ENCODE results near the gene CCR4. TPM values are rescaled to one million over a fixed set of nuclear protein-coding genes. Genes with fewer than 3 reads are reported as not detected.
"Not testable (repeated sequence)": the region's sequence is repeated elsewhere in the genome, so short reads cannot be mapped to it uniquely, and the experiment has no call there.

Gene CCR4
- total RNA-seq, 5 donors from 2014 or later (not counting 1 experiment from before 2014, with no cell fraction given): 37.4 to 85.4 (median 74.8) TPM

- Mint-ChIP-seq H3K4me3 (no peak overlapping the region), H3K36me3 (no peaks in the 10 kb centered on the region), H3K4me1 (peaks cover 19 to 33% (median 24%) of the 10 kb centered on the region in 3 donors), H3K27me3 (no peaks in the 10 kb centered on the region), H3K9me3 (no peaks in the 10 kb centered on the region), H3K27ac (no peak overlapping the region)
- no peaks in the 10 kb centered on the region for H3K36me3 ChIP-seq (ENCODE audit: control insufficient read depth in 2 of 2, extremely low read depth in 1 of 2, insufficient read depth in 1 of 2, low read length in 1 of 2)
- ChIA-PET POLR2A (interaction anchor here (0.6 to 0.7 kb wide), 2 partner anchors 857 to 1719 kb away, joined by 4 read pairs; no protein-coding TSS in a partner anchor), CTCF (interaction anchor here in 1 of 2 donors (0.6 kb wide), 1 partner anchor 26 kb away, joined by 3 read pairs; no protein-coding TSS in a partner anchor)
- DNase-seq (no peak), ATAC-seq (replicated peaks in 1 of 4) (no peak)
- H3K27ac ChIP-seq (ENCODE audit: low read length): no peak overlapping the region
- no peak overlapping the region for H3K4me3 ChIP-seq (ENCODE audit: control insufficient read depth in 1 of 2, extremely low read depth in 1 of 2, low read length in 1 of 2)
- peaks cover 2 to 27% of the 10 kb centered on the region in 2 experiments for H3K4me1 ChIP-seq (ENCODE audit: control insufficient read depth in 1 of 2, extremely low read depth in 1 of 2, insufficient read depth in 2 of 2, low read length in 2 of 2)
- WGBS (ENCODE audit: insufficient coverage): 65% methylated on average over 2 of the region's 5 CpGs
- H3K9me3 ChIP-seq: no peaks in the 10 kb centered on the region
- H3K27me3 ChIP-seq (replicated peaks in 1 of 2; ENCODE audit: control insufficient read depth in 2 of 2, extremely low read depth in 1 of 2, insufficient read depth in 2 of 2, low read length in 1 of 2): no peaks in the 10 kb centered on the region
Observed at GRCh38 chr3:32978331-32978730, 26.9 kb downstream of the CCR4 start.

- Histone ChIP-seq H3K27me3 (replicated peaks in 1 of 2; ENCODE audit: control insufficient read depth in 2 of 2, extremely low read depth in 1 of 2, insufficient read depth in 2 of 2, low read length in 1 of 2) (no peaks in the 10 kb centered on the region), H3K4me1 (ENCODE audit: control insufficient read depth in 1 of 2, extremely low read depth in 1 of 2, insufficient read depth in 2 of 2, low read length in 2 of 2) (peaks cover 0 to 6% of the 10 kb centered on the region in 2 experiments), H3K36me3 (ENCODE audit: control insufficient read depth in 2 of 2, extremely low read depth in 1 of 2, insufficient read depth in 1 of 2, low read length in 1 of 2) (no peaks in the 10 kb centered on the region), H3K4me3 (ENCODE audit: control insufficient read depth in 1 of 2, extremely low read depth in 1 of 2, low read length in 1 of 2) (no peak overlapping the region), H3K27ac (ENCODE audit: low read length) (no peak overlapping the region), H3K9me3 (no peaks in the 10 kb centered on the region)
- CTCF ChIA-PET: no interaction called here
- Mint-ChIP-seq H3K27ac (no peak overlapping the region), H3K27me3 (no peaks in the 10 kb centered on the region), H3K36me3 (no peaks in the 10 kb centered on the region), H3K4me3 (no peak overlapping the region), H3K9me3 (no peaks in the 10 kb centered on the region), H3K4me1 (peaks cover 9 to 12% (median 9%) of the 10 kb centered on the region in 3 donors)
- ATAC-seq (replicated peaks in 1 of 4): no peak
- no peak for DNase-seq
- POLR2A ChIA-PET: no interaction called here
Observed at GRCh38 chr3:32983124-32983523, 31.7 kb downstream of the CCR4 start.

GRCh38 chr3:32984918-32985317 is 33.5 kb downstream of the CCR4 start:
- H3K27ac ChIP-seq (ENCODE audit: low read length); H3K27ac Mint-ChIP-seq; H3K4me1 ChIP-seq (ENCODE audit: control insufficient read depth in 1 of 2, extremely low read depth in 1 of 2, insufficient read depth in 2 of 2, low read length in 2 of 2); H3K36me3 Mint-ChIP-seq; H3K9me3 Mint-ChIP-seq; DNase-seq; H3K4me3 Mint-ChIP-seq; ATAC-seq (replicated peaks in 1 of 4); H3K4me3 ChIP-seq (ENCODE audit: control insufficient read depth in 1 of 2, extremely low read depth in 1 of 2, low read length in 1 of 2); H3K27me3 ChIP-seq (replicated peaks in 1 of 2; ENCODE audit: control insufficient read depth in 2 of 2, extremely low read depth in 1 of 2, insufficient read depth in 2 of 2, low read length in 1 of 2); H3K9me3 ChIP-seq; CTCF ChIA-PET; H3K36me3 ChIP-seq (ENCODE audit: control insufficient read depth in 2 of 2, extremely low read depth in 1 of 2, insufficient read depth in 1 of 2, low read length in 1 of 2); H3K27me3 Mint-ChIP-seq: not testable (repeated sequence)
- peaks cover 10 to 27% (median 21%) of the 10 kb centered on the region in 3 donors for H3K4me1 Mint-ChIP-seq
- 100% methylated on average over 1 of the region's 3 CpGs for WGBS (ENCODE audit: insufficient coverage)
- POLR2A ChIA-PET: interaction anchor here in 1 of 2 donors (0.6 kb wide), 1 partner anchor 32 kb away, joined by 4 read pairs; no protein-coding TSS in a partner anchor

GRCh38 chr3:32989171-32989570 is 37.7 kb downstream of the CCR4 start:
- no peaks in the 10 kb centered on the region for H3K9me3 Mint-ChIP-seq
- H3K4me3 ChIP-seq (ENCODE audit: control insufficient read depth in 1 of 2, extremely low read depth in 1 of 2, low read length in 1 of 2): no peak overlapping the region
- ChIA-PET CTCF (interaction anchor here in 1 of 2 donors (1.0 kb wide), 1 partner anchor 85 kb away, joined by 3 read pairs; no protein-coding TSS in a partner anchor), POLR2A (interaction anchor here in 1 of 2 donors (1.4 kb wide), 2 partner anchors 10 to 16 kb away, joined by 3 to 11 read pairs; no protein-coding TSS in a partner anchor)
- no peak overlapping the region for H3K27ac ChIP-seq (ENCODE audit: low read length)
- no peaks in the 10 kb centered on the region for H3K36me3 Mint-ChIP-seq
- ATAC-seq (replicated peaks in 1 of 4) (peak in 1 of 4 experiments; percentile 44), DNase-seq (no peak)
- H3K27me3 ChIP-seq (replicated peaks in 1 of 2; ENCODE audit: control insufficient read depth in 2 of 2, extremely low read depth in 1 of 2, insufficient read depth in 2 of 2, low read length in 1 of 2): no peaks in the 10 kb centered on the region
- 60% methylated on average over 1 of the region's 6 CpGs for WGBS (ENCODE audit: insufficient coverage)
- peak overlapping the region; percentile 62 to 68 for H3K27ac Mint-ChIP-seq
- peaks cover 6 to 10% of the 10 kb centered on the region in 2 experiments for H3K4me1 ChIP-seq (ENCODE audit: control insufficient read depth in 1 of 2, extremely low read depth in 1 of 2, insufficient read depth in 2 of 2, low read length in 2 of 2)
- H3K27me3 Mint-ChIP-seq: no peaks in the 10 kb centered on the region
- no peaks in the 10 kb centered on the region for H3K9me3 ChIP-seq
- H3K4me3 Mint-ChIP-seq: no peak overlapping the region
- no peaks in the 10 kb centered on the region for H3K36me3 ChIP-seq (ENCODE audit: control insufficient read depth in 2 of 2, extremely low read depth in 1 of 2, insufficient read depth in 1 of 2, low read length in 1 of 2)
- peaks cover 29 to 46% (median 33%) of the 10 kb centered on the region in 3 donors for H3K4me1 Mint-ChIP-seq

GRCh38 chr3:32990116-32990515 is 38.7 kb downstream of the CCR4 start:
- DNase-seq (no peak), ATAC-seq (replicated peaks in 1 of 4) (no peak)
- no CpG with 5 or more reads among the region's 2 CpGs for WGBS (ENCODE audit: insufficient coverage)
- Histone ChIP-seq H3K27ac (ENCODE audit: low read length) (no peak overlapping the region), H3K4me1 (ENCODE audit: control insufficient read depth in 1 of 2, extremely low read depth in 1 of 2, insufficient read depth in 2 of 2, low read length in 2 of 2) (peaks cover 6 to 10% of the 10 kb centered on the region in 2 experiments), H3K36me3 (ENCODE audit: control insufficient read depth in 2 of 2, extremely low read depth in 1 of 2, insufficient read depth in 1 of 2, low read length in 1 of 2) (no peaks in the 10 kb centered on the region), H3K4me3 (ENCODE audit: control insufficient read depth in 1 of 2, extremely low read depth in 1 of 2, low read length in 1 of 2) (no peak overlapping the region), H3K9me3 (no peaks in the 10 kb centered on the region), H3K27me3 (replicated peaks in 1 of 2; ENCODE audit: control insufficient read depth in 2 of 2, extremely low read depth in 1 of 2, insufficient read depth in 2 of 2, low read length in 1 of 2) (no peaks in the 10 kb centered on the region)
- H3K36me3 Mint-ChIP-seq: no peaks in the 10 kb centered on the region
- POLR2A ChIA-PET: interaction anchor here in 1 of 2 donors (1.4 kb wide), 1 partner anchor 17 kb away, joined by 3 read pairs; no protein-coding TSS in a partner anchor
- no peaks in the 10 kb centered on the region for H3K9me3 Mint-ChIP-seq
- no peak overlapping the region for H3K27ac Mint-ChIP-seq
- H3K27me3 Mint-ChIP-seq: no peaks in the 10 kb centered on the region
- H3K4me1 Mint-ChIP-seq: peaks cover 31 to 51% (median 36%) of the 10 kb centered on the region in 3 donors
- H3K4me3 Mint-ChIP-seq: no peak overlapping the region
- CTCF ChIA-PET: no interaction called here

- H3K4me1 Mint-ChIP-seq: peaks cover 38 to 66% (median 51%) of the 10 kb centered on the region in 3 donors
- ChIA-PET POLR2A (no interaction called here), CTCF (no interaction called here)
- H3K9me3 ChIP-seq: no peaks in the 10 kb centered on the region
- no peaks in the 10 kb centered on the region for H3K27me3 Mint-ChIP-seq
- peaks cover 6% of the 10 kb centered on the region for H3K36me3 Mint-ChIP-seq
- ATAC-seq (replicated peaks in 1 of 4): no peak
- DNase-seq: no peak
- H3K9me3 Mint-ChIP-seq: no peaks in the 10 kb centered on the region
- no peak overlapping the region for H3K27ac ChIP-seq (ENCODE audit: low read length)
- WGBS (ENCODE audit: insufficient coverage): 100% methylated on average over 2 of the region's 7 CpGs
- peaks cover 6 to 12% of the 10 kb centered on the region in 2 experiments for H3K4me1 ChIP-seq (ENCODE audit: control insufficient read depth in 1 of 2, extremely low read depth in 1 of 2, insufficient read depth in 2 of 2, low read length in 2 of 2)
- no peak overlapping the region for H3K4me3 Mint-ChIP-seq
- H3K36me3 ChIP-seq (ENCODE audit: control insufficient read depth in 2 of 2, extremely low read depth in 1 of 2, insufficient read depth in 1 of 2, low read length in 1 of 2): peaks cover 0 to 2% of the 10 kb centered on the region in 2 donors
- no peak overlapping the region for H3K4me3 ChIP-seq (ENCODE audit: control insufficient read depth in 1 of 2, extremely low read depth in 1 of 2, low read length in 1 of 2)
- H3K27ac Mint-ChIP-seq: no peak overlapping the region
- no peaks in the 10 kb centered on the region for H3K27me3 ChIP-seq (replicated peaks in 1 of 2; ENCODE audit: control insufficient read depth in 2 of 2, extremely low read depth in 1 of 2, insufficient read depth in 2 of 2, low read length in 1 of 2)
Observed at GRCh38 chr3:32991781-32992180, 40.3 kb downstream of the CCR4 start.

All from T-cell (primary cell).